Naive thymus-derived CD4-positive, alpha-beta T cell (primary cell): ENCODE measurements around the gene GPSM3. TPM values are rescaled to one million over a fixed set of nuclear protein-coding genes. Genes with fewer than 3 reads are reported as not detected.

ENCODE experiments used
- ATAC-seq: fragments of 150-1000 bp; cut with Tn5 transposase; 2 replicates; pipeline ENCODE4 v1.10.0; 2021; ENCODE audit warnings: mild to moderate bottlenecking, moderate library complexity
- CTCF ChIA-PET: fragments of 350-600 bp; sonication (Branson Sonifier 250); formaldehyde crosslinking; loops from one replicate; lab custom pipeline; 2021; ENCODE audit warnings: antibody characterized with exemption; lab: Charles Lee
- POLR2A ChIA-PET: fragments of 350-600 bp; sonication (Branson Sonifier 250); formaldehyde crosslinking; loops from one replicate; lab custom pipeline; 2021; ENCODE audit warnings: antibody characterized with exemption, inconsistent platforms; lab: Charles Lee
- DNase-seq, 9 donors: peaks; one replicate each; pipeline versions ENCODE4 v3.0.0 to v3.0.0-alpha.2; 2020 to 2022; ENCODE audit warnings: mixed read lengths in 1 of 9
- H3K27ac ChIP-seq: one replicate; pipeline ENCODE4 v1.7.0; 2013; ENCODE audit warnings: mild to moderate bottlenecking, low read depth, low read length, moderate library complexity
- H3K27me3 ChIP-seq, 2 donors: one replicate each; pipeline ENCODE4 v1.7.0; 2013; ENCODE audit warnings: low read length in 2 of 2, mild to moderate bottlenecking in 2 of 2, moderate library complexity in 2 of 2; ENCODE audit not compliant: control insufficient read depth in 2 of 2, insufficient read depth in 2 of 2
- H3K36me3 ChIP-seq, 3 experiments: 1 replicate in 2 of 3; 2 replicates in 1 of 3; pipeline ENCODE4 v1.7.0; 2013; ENCODE audit warnings: low read length in 3 of 3, mild to moderate bottlenecking in 3 of 3, moderate library complexity in 1 of 3; ENCODE audit not compliant: insufficient read depth in 3 of 3, control insufficient read depth in 2 of 3
- H3K4me1 ChIP-seq, 2 donors: one replicate each; pipeline ENCODE4 v1.7.0; 2013; ENCODE audit warnings: low read length in 2 of 2, mild to moderate bottlenecking in 2 of 2, moderate library complexity in 1 of 2; ENCODE audit not compliant: control insufficient read depth in 2 of 2, insufficient read depth in 2 of 2
- H3K4me3 ChIP-seq: 2 replicates; pipeline ENCODE4 v1.7.0; 2013; ENCODE audit warnings: mild to moderate bottlenecking, low read length
- H3K9me3 ChIP-seq, 3 experiments: 1 replicate in 2 of 3; 2 replicates in 1 of 3; pipeline ENCODE4 v1.7.0; 2013; ENCODE audit warnings: low read length in 3 of 3; ENCODE audit not compliant: control insufficient read depth in 2 of 3
- H3K27ac Mint-ChIP-seq, 9 donors: one replicate each; pipeline ENCODE4 v1.8.0; 2020 to 2022; ENCODE audit warnings: mixed read lengths in 9 of 9, mild to moderate bottlenecking in 8 of 9, moderate library complexity in 5 of 9, inconsistent platforms in 2 of 9
- H3K27me3 Mint-ChIP-seq, 5 donors: one replicate each; pipeline ENCODE4 v1.8.0; 2021 to 2022; ENCODE audit warnings: mixed read lengths in 5 of 5, mild to moderate bottlenecking in 1 of 5
- H3K36me3 Mint-ChIP-seq, 5 donors: one replicate each; pipeline ENCODE4 v1.8.0; 2020 to 2022; ENCODE audit warnings: mixed read lengths in 5 of 5, mild to moderate bottlenecking in 3 of 5, inconsistent platforms in 1 of 5
- H3K4me1 Mint-ChIP-seq, 7 donors: one replicate each; pipeline ENCODE4 v1.8.0; 2020 to 2022; ENCODE audit warnings: mixed read lengths in 7 of 7, mild to moderate bottlenecking in 3 of 7, inconsistent platforms in 1 of 7
- H3K4me3 Mint-ChIP-seq, 10 donors: one replicate each; pipeline ENCODE4 v1.8.0; 2020 to 2022; ENCODE audit warnings: mild to moderate bottlenecking in 10 of 10, mixed read lengths in 10 of 10, moderate library complexity in 6 of 10, inconsistent platforms in 2 of 10
- H3K9me3 Mint-ChIP-seq, 11 donors: one replicate each; pipeline ENCODE4 v1.8.0; 2020 to 2022; ENCODE audit warnings: mixed read lengths in 11 of 11, mild to moderate bottlenecking in 4 of 11, inconsistent platforms in 1 of 11, moderate library complexity in 1 of 11
- intact Hi-C, 2 donors: fragments of 100-400 bp; cut with micrococcal nuclease; formaldehyde crosslinking; loops; one replicate each; pipeline ENCODE4 v1.15.1; 2023
- polyA plus RNA-seq, 2 donors: library from polyadenylated mRNA; unstranded; fragments of 300-500 nt; fragmentation: Illumina TruSeq; gene quantifications; one replicate each; pipeline ENCODE4 v1.2.3, GENCODE V29; 2021
- total RNA-seq, 6 experiments: library from RNA in 5 of 6; stranded (reverse) in 5 of 6; gene quantifications; 1 replicate in 5 of 6; 2 replicates in 1 of 6; pipeline ENCODE4 v1.2.3 and lab custom pipeline; 2021 to 2026

Gene GPSM3
- total RNA-seq: 100 to 1,000 TPM; 268 to 325 (median 277) TPM
- 100 to 1,000 TPM; 148 to 178 TPM for polyA plus RNA-seq
- total RNA-seq (lab: John Stamatoyannopoulos, UW): 157 reads per million, percentile 91 among the genes with 10 or more reads in this experiment

- ATAC-seq: no peak
- H3K27me3 Mint-ChIP-seq: no peaks in the 10 kb centered on the region
- peaks cover 32 to 39% of the 10 kb centered on the region in 2 donors for H3K4me1 ChIP-seq
- intact Hi-C loops: loop anchor here (1.0 to 10.0 kb wide), 7 partner anchors 295 to 1222 kb away; partner anchors contain the start of genes B3GALT4 (in 1 of the 2), CUTA (in 1 of the 2), DDX39B (in 1 of the 2) and EHMT2 (in 1 of the 2)
- peak; percentile 39 to 81 (median 75) for DNase-seq
- peaks cover 8 to 33% (median 18%) of the 10 kb centered on the region in 5 donors for H3K36me3 Mint-ChIP-seq
- H3K4me3 Mint-ChIP-seq: peak within 1 kb of the TSS; percentile 92 to 100 (median 98)
- peak within 1 kb of the TSS; percentile 97 for H3K27ac ChIP-seq
- H3K4me1 Mint-ChIP-seq: peaks cover 38 to 55% (median 44%) of the 10 kb centered on the region in 7 donors
- ChIA-PET POLR2A (interaction anchor here (0.5 to 10.6 kb wide), 17 partner anchors 13 to 1461 kb away, joined by 3 to 259 read pairs (median 6); partner anchors contain the start of genes AGPAT1, ATF6B, BAG6 and BRD2), CTCF (interaction anchor here (0.6 to 1.6 kb wide), 8 partner anchors 10 to 1363 kb away, joined by 3 to 10 read pairs (median 4); partner anchors contain the start of gene FKBPL)
- no peaks in the 10 kb centered on the region for H3K9me3 Mint-ChIP-seq
- H3K4me3 ChIP-seq: peak within 1 kb of the TSS; percentile 94
- H3K9me3 ChIP-seq: no peaks in the 10 kb centered on the region
- peak within 1 kb of the TSS; percentile 84 to 100 (median 97) for H3K27ac Mint-ChIP-seq
- H3K36me3 ChIP-seq: peaks cover 2 to 29% (median 2%) of the 10 kb centered on the region in 3 experiments
- no peaks in the 10 kb centered on the region for H3K27me3 ChIP-seq
Observed at GRCh38 chr6:32192608-32193039, at the start of gene GPSM3. GPSM3 (minus strand) TSS chr6:32192643; CDS start chr6:32192513, 130 bp downstream.

- Mint-ChIP-seq H3K9me3 (no peaks in the 10 kb centered on the region), H3K4me1 (peaks cover 7 to 26% (median 9%) of the 10 kb centered on the region in 7 donors), H3K36me3 (no peaks in the 10 kb centered on the region), H3K27me3 (peaks cover 0 to 16% (median 0%) of the 10 kb centered on the region in 5 donors), H3K4me3 (no peak overlapping the region), H3K27ac (peak overlapping the region in 1 of 9 donors; percentile 2)
- H3K4me1 ChIP-seq: peaks cover 0 to 4% of the 10 kb centered on the region in 2 donors
- no peak overlapping the region for H3K4me3 ChIP-seq
- H3K27me3 ChIP-seq: no peaks in the 10 kb centered on the region
- intact Hi-C loops: loop anchor here (10.0 kb wide), 2 partner anchors 96 to 554 kb away; no protein-coding TSS in a partner anchor
- ATAC-seq (no peak), DNase-seq (no peak)
- ChIA-PET CTCF (interaction anchor here (0.7 kb wide), 1 partner anchor 15 kb away, joined by 3 read pairs; no protein-coding TSS in a partner anchor), POLR2A (interaction anchor here (1.2 kb wide), 1 partner anchor 48 kb away, joined by 5 read pairs; the partner anchor contains the start of gene GPSM3)
- H3K27ac ChIP-seq: no peak overlapping the region
- no peaks in the 10 kb centered on the region for H3K9me3 ChIP-seq
- no peaks in the 10 kb centered on the region for H3K36me3 ChIP-seq
Observed at GRCh38 chr6:32240686-32241085, 48.2 kb upstream of the GPSM3 start.

- DNase-seq (no peak), ATAC-seq (no peak)
- H3K9me3 ChIP-seq: no peaks in the 10 kb centered on the region
- POLR2A ChIA-PET: no interaction called here
- H3K27ac ChIP-seq: no peak overlapping the region
- intact Hi-C loops: no loop called here
- Mint-ChIP-seq H3K9me3 (no peaks in the 10 kb centered on the region), H3K27me3 (peaks cover 0 to 12% (median 0%) of the 10 kb centered on the region in 5 donors), H3K36me3 (no peaks in the 10 kb centered on the region), H3K4me1 (peaks cover 0 to 17% (median 0%) of the 10 kb centered on the region in 7 donors), H3K4me3 (no peak overlapping the region), H3K27ac (no peak overlapping the region)
- no peaks in the 10 kb centered on the region for H3K36me3 ChIP-seq
- no peaks in the 10 kb centered on the region for H3K27me3 ChIP-seq
- H3K4me1 ChIP-seq: no peaks in the 10 kb centered on the region
- CTCF ChIA-PET: no interaction called here
- H3K4me3 ChIP-seq: no peak overlapping the region
Observed at GRCh38 chr6:32239462-32239861, 47.0 kb upstream of the GPSM3 start.

GRCh38 chr6:32234934-32235333 lies 42.5 kb upstream of the GPSM3 start:
- intact Hi-C loops: no loop called here
- H3K27me3 ChIP-seq: no peaks in the 10 kb centered on the region
- Mint-ChIP-seq H3K36me3 (no peaks in the 10 kb centered on the region), H3K4me1 (peaks cover 0 to 5% (median 0%) of the 10 kb centered on the region in 7 donors), H3K9me3 (peaks cover 0 to 2% (median 0%) of the 10 kb centered on the region in 11 donors), H3K27me3 (peaks cover 0 to 4% (median 0%) of the 10 kb centered on the region in 5 donors), H3K27ac (peak overlapping the region in 1 of 9 donors; percentile 80), H3K4me3 (no peak overlapping the region)
- no peak overlapping the region for H3K4me3 ChIP-seq
- DNase-seq: peak in 3 of 9 donors; percentile 9 to 38 (median 13)
- no peaks in the 10 kb centered on the region for H3K9me3 ChIP-seq
- ChIA-PET CTCF (no interaction called here), POLR2A (no interaction called here)
- no peaks in the 10 kb centered on the region for H3K4me1 ChIP-seq
- H3K36me3 ChIP-seq: no peaks in the 10 kb centered on the region
- ATAC-seq: no peak
- H3K27ac ChIP-seq: no peak overlapping the region

- H3K9me3 ChIP-seq: no peaks in the 10 kb centered on the region
- CTCF ChIA-PET: no interaction called here
- ATAC-seq (no peak), DNase-seq (no peak)
- H3K36me3 Mint-ChIP-seq: no peaks in the 10 kb centered on the region
- H3K27ac ChIP-seq: no peak overlapping the region
- peaks cover 0 to 4% (median 0%) of the 10 kb centered on the region in 5 donors for H3K27me3 Mint-ChIP-seq
- H3K4me1 ChIP-seq: peaks cover 0 to 15% of the 10 kb centered on the region in 2 donors
- peaks cover 5 to 26% (median 17%) of the 10 kb centered on the region in 7 donors for H3K4me1 Mint-ChIP-seq
- H3K27me3 ChIP-seq: no peaks in the 10 kb centered on the region
- POLR2A ChIA-PET: no interaction called here
- H3K9me3 Mint-ChIP-seq: no peaks in the 10 kb centered on the region
- no peak overlapping the region for H3K4me3 ChIP-seq
- intact Hi-C loops: no loop called here
- H3K27ac Mint-ChIP-seq: no peak overlapping the region
- H3K4me3 Mint-ChIP-seq: no peak overlapping the region
- no peaks in the 10 kb centered on the region for H3K36me3 ChIP-seq
Observed at GRCh38 chr6:32226434-32226833, 34.0 kb upstream of the GPSM3 start.

- Mint-ChIP-seq H3K27ac (peak overlapping the region in 7 of 9 donors; percentile 20 to 73 (median 48)), H3K4me1 (peaks cover 5 to 26% (median 17%) of the 10 kb centered on the region in 7 donors), H3K9me3 (no peaks in the 10 kb centered on the region), H3K36me3 (no peaks in the 10 kb centered on the region), H3K4me3 (no peak overlapping the region), H3K27me3 (peaks cover 0 to 5% (median 0%) of the 10 kb centered on the region in 5 donors)
- H3K9me3 ChIP-seq: no peaks in the 10 kb centered on the region
- H3K4me3 ChIP-seq: no peak overlapping the region
- no peaks in the 10 kb centered on the region for H3K36me3 ChIP-seq
- DNase-seq (no peak), ATAC-seq (no peak)
- POLR2A ChIA-PET: no interaction called here
- no peak overlapping the region for H3K27ac ChIP-seq
- H3K27me3 ChIP-seq: no peaks in the 10 kb centered on the region
- intact Hi-C loops: no loop called here
- peaks cover 0 to 17% of the 10 kb centered on the region in 2 donors for H3K4me1 ChIP-seq
- CTCF ChIA-PET: no interaction called here
Observed at GRCh38 chr6:32224696-32225095, 32.3 kb upstream of the GPSM3 start.
